ENCODE results near the gene ZDHHC11B. TPM values are rescaled to one million over a fixed set of nuclear protein-coding genes. Genes with fewer than 3 reads are reported as not detected.

Gene ZDHHC11B
- total RNA-seq, 1 donor from 2014 or later, result 2.7 TPM

- intact Hi-C loops (cut with DNase I), result no loop called here
- no peak for DNase-seq (ENCODE audit: extremely low spot score in 2 of 2)
- Histone ChIP-seq H3K4me3 (no peak overlapping the region), H3K27ac (no peak overlapping the region), H3K36me3 (peaks cover 0 to 5% of the 10 kb centered on the region in 2 donors), H3K27me3 (no peaks in the 10 kb centered on the region), H3K4me1 (no peaks in the 10 kb centered on the region), H3K9me3 (no peaks in the 10 kb centered on the region)
- TF ChIP-seq POLR2AphosphoS5 (IDR thresholded peaks at IDR 0.05; ENCODE audit: insufficient read depth in 1 of 2, low read depth in 1 of 2) (no peak), CTCF (IDR thresholded peaks at IDR 0.05) (no peak), POLR2A (IDR thresholded peaks at IDR 0.05) (no peak)
Measured at GRCh38 chr5:663436-664342, 120.8 kb downstream of the ZDHHC11B start.

GRCh38 chr5:662751-663435 is 121.6 kb downstream of the ZDHHC11B start:
- H3K27ac ChIP-seq, result no peak overlapping the region
- no peak overlapping the region for H3K4me3 ChIP-seq
- peaks cover 0 to 9% of the 10 kb centered on the region in 2 donors for H3K36me3 ChIP-seq
- DNase-seq (ENCODE audit: extremely low spot score in 2 of 2), result no peak
- intact Hi-C loops (cut with DNase I), result no loop called here
- H3K9me3 ChIP-seq, result no peaks in the 10 kb centered on the region
- no peak for TF ChIP-seq POLR2AphosphoS5 (IDR thresholded peaks at IDR 0.05; ENCODE audit: insufficient read depth in 1 of 2, low read depth in 1 of 2)
- no peak for TF ChIP-seq CTCF (IDR thresholded peaks at IDR 0.05)
- TF ChIP-seq POLR2A (IDR thresholded peaks at IDR 0.05), result no peak
- no peaks in the 10 kb centered on the region for H3K27me3 ChIP-seq
- H3K4me1 ChIP-seq, result no peaks in the 10 kb centered on the region

- intact Hi-C loops (cut with DNase I), result no loop called here
- no peak for DNase-seq (ENCODE audit: extremely low spot score in 2 of 2)
- no peak overlapping the region for H3K27ac ChIP-seq
- H3K4me3 ChIP-seq, result no peak overlapping the region
- no peaks in the 10 kb centered on the region for H3K4me1 ChIP-seq
- TF ChIP-seq POLR2AphosphoS5 (IDR thresholded peaks at IDR 0.05; ENCODE audit: insufficient read depth in 1 of 2, low read depth in 1 of 2), result no peak
- TF ChIP-seq CTCF (IDR thresholded peaks at IDR 0.05), result no peak
- TF ChIP-seq POLR2A (IDR thresholded peaks at IDR 0.05), result no peak
- H3K9me3 ChIP-seq, result no peaks in the 10 kb centered on the region
- H3K36me3 ChIP-seq, result peaks cover 0 to 15% of the 10 kb centered on the region in 2 donors
- H3K27me3 ChIP-seq, result no peaks in the 10 kb centered on the region
Measured at GRCh38 chr5:661891-662750, 122.4 kb downstream of the ZDHHC11B start.

- Histone ChIP-seq H3K27ac (no peak overlapping the region), H3K4me3 (no peak overlapping the region), H3K4me1 (no peaks in the 10 kb centered on the region), H3K9me3 (no peaks in the 10 kb centered on the region), H3K27me3 (no peaks in the 10 kb centered on the region), H3K36me3 (peaks cover 0 to 10% of the 10 kb centered on the region in 2 donors)
- no peak for TF ChIP-seq POLR2AphosphoS5 (IDR thresholded peaks at IDR 0.05; ENCODE audit: insufficient read depth in 1 of 2, low read depth in 1 of 2)
- TF ChIP-seq CTCF (IDR thresholded peaks at IDR 0.05), result no peak
- TF ChIP-seq POLR2A (IDR thresholded peaks at IDR 0.05), result no peak
- no peak for DNase-seq (ENCODE audit: extremely low spot score in 2 of 2)
- intact Hi-C loops (cut with DNase I), result no loop called here
Measured at GRCh38 chr5:660491-661030, 124.0 kb downstream of the ZDHHC11B start.

Other genes with a start within 250 kb of the ZDHHC11B start
- gene CEP72, start 172.4 kb downstream of the ZDHHC11B start, total RNA-seq, result 20.1 TPM
- 4.7 TPM for gene TPPP, start 91.4 kb downstream of the ZDHHC11B start, total RNA-seq
- 5.6 TPM for gene ZDHHC11, start 66.3 kb upstream of the ZDHHC11B start, total RNA-seq
- 47.4 TPM for gene BRD9, start 108.1 kb upstream of the ZDHHC11B start, total RNA-seq
- 3.7 TPM for gene TRIP13, start 108.2 kb upstream of the ZDHHC11B start, total RNA-seq
- 2.0 TPM for gene NKD2, start 224.1 kb upstream of the ZDHHC11B start, total RNA-seq